Peyer's patch (tissue), 4 donors: ENCODE data around the gene OR5AL1. TPM values are rescaled to one million over a fixed set of nuclear protein-coding genes. Genes with fewer than 3 reads are reported as not detected.
"Not testable (repeated sequence)": the region's sequence is repeated elsewhere in the genome, so short reads cannot be mapped to it uniquely, and the experiment has no call there.

ENCODE experiments used
- DNase-seq, 3 donors: peaks; one replicate each; pipeline ENCODE4 v3.0.0-alpha.2; 2017 to 2019
- H3K27ac ChIP-seq, 4 donors: fragments of 200-600 bp; sonication (generic); one replicate each; pipeline ENCODE4 v1.5.1; 2016 to 2019
- H3K27me3 ChIP-seq, 2 donors: fragments of 200-600 bp; sonication (generic); one replicate each; pipeline ENCODE4 v1.5.1; 2019
- H3K36me3 ChIP-seq, 3 donors: fragments of 200-600 bp; sonication (generic); one replicate each; pipeline ENCODE4 v1.5.1; 2016 to 2019
- H3K4me1 ChIP-seq, 4 donors: fragments of 200-600 bp; sonication (generic); one replicate each; pipeline ENCODE4 v1.5.1; 2016 to 2019
- H3K4me3 ChIP-seq, 4 donors: fragments of 200-600 bp; sonication (generic); 1 replicate in 3 of 4; 2 replicates in 1 of 4; pipeline ENCODE4 v1.5.1; 2016 to 2019; ENCODE audit warnings: mild to moderate bottlenecking in 1 of 4
- H3K9me3 ChIP-seq, 4 donors: fragments of 200-600 bp; sonication (generic); one replicate each; pipeline ENCODE4 v1.5.1; 2016 to 2019; ENCODE audit warnings: mild to moderate bottlenecking in 1 of 4
- POLR2A ChIP-seq, 2 donors: fragments of 450-650 bp; IDR thresholded peaks; one replicate each; pipeline ENCODE4 v1.5.1; 2017; ENCODE audit warnings: antibody characterized with exemption in 2 of 2, mild to moderate bottlenecking in 2 of 2, moderate library complexity in 2 of 2
- total RNA-seq, 4 donors: library from RNA; depleted of rRNA; stranded (reverse); fragments of >200 nt; gene quantifications; one replicate each; pipeline ENCODE4 v1.1.0, GENCODE V29; 2016
- TF ChIP-seq, protein P1 (sequence below), 6 experiments: fragments of 450-650 bp in 4 of 6; fragments of 200-600 bp in 2 of 6; sonication (generic) in 1 of 6; IDR thresholded peaks; one replicate each; pipeline ENCODE4 v1.5.1; 2017 to 2019; ENCODE audit warnings: antibody characterized with exemption in 6 of 6, mild to moderate bottlenecking in 3 of 6, moderate library complexity in 1 of 6

The OR5AL1 gene
- not detected for total RNA-seq

- TF ChIP-seq POLR2A (IDR thresholded peaks at IDR 0.05) = no peak
- TF ChIP-seq, protein P1, sequence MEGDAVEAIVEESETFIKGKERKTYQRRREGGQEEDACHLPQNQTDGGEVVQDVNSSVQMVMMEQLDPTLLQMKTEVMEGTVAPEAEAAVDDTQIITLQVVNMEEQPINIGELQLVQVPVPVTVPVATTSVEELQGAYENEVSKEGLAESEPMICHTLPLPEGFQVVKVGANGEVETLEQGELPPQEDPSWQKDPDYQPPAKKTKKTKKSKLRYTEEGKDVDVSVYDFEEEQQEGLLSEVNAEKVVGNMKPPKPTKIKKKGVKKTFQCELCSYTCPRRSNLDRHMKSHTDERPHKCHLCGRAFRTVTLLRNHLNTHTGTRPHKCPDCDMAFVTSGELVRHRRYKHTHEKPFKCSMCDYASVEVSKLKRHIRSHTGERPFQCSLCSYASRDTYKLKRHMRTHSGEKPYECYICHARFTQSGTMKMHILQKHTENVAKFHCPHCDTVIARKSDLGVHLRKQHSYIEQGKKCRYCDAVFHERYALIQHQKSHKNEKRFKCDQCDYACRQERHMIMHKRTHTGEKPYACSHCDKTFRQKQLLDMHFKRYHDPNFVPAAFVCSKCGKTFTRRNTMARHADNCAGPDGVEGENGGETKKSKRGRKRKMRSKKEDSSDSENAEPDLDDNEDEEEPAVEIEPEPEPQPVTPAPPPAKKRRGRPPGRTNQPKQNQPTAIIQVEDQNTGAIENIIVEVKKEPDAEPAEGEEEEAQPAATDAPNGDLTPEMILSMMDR (IDR thresholded peaks at IDR 0.05) = no peak
- Histone ChIP-seq H3K4me1 (no peaks in the 10 kb centered on the region), H3K9me3 (no peaks in the 10 kb centered on the region), H3K4me3 (no peak within 1 kb of the TSS), H3K27me3 (no peaks in the 10 kb centered on the region), H3K36me3 (no peaks in the 10 kb centered on the region), H3K27ac (no peak within 1 kb of the TSS)
- DNase-seq = no peak
Measured at GRCh38 chr11:56412396-56412795, at the start of gene OR5AL1. Gene OR5AL1 (plus strand): TSS chr11:56412696.

GRCh38 chr11:56375324-56375723 is 37.2 kb upstream of the OR5AL1 start, which contains the start of gene OR8U1:
Gene OR8U1 (plus strand): TSS chr11:56375624. CDS start chr11:56375624, 0 bp downstream.
- TF ChIP-seq, protein P1 (IDR thresholded peaks at IDR 0.05) = no peak
- no peak for TF ChIP-seq POLR2A (IDR thresholded peaks at IDR 0.05)

DNA sequence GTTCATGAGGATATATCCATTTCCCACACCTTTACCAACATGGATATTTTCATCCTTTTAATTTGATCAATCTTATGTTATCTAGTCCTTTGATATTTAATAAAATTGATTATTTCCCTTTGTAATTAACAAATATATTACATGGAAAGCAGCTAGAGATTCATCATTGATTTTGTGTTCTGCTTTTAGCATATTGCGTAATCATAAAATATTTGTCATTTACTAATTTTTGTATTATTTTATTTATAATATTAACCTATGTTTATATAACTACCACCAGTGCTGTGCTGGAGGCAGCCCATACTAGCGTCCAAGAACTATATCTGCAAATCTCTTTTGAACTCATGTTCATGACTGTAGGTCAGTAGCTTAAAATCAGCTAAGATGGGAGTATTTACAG is 32.4 kb upstream of the OR5AL1 start:
- Histone ChIP-seq H3K36me3 (no peaks in the 10 kb centered on the region), H3K27me3 (no peaks in the 10 kb centered on the region), H3K9me3 (no peaks in the 10 kb centered on the region), H3K4me3 (no peak overlapping the region), H3K27ac (no peak overlapping the region), H3K4me1 (no peaks in the 10 kb centered on the region)
- TF ChIP-seq, protein P1 (IDR thresholded peaks at IDR 0.05) = no peak
- TF ChIP-seq POLR2A (IDR thresholded peaks at IDR 0.05) = no peak
- no peak for DNase-seq

More at GRCh38 chr11:56375324-56375723, 37.2 kb upstream of the OR5AL1 start, which contains the start of gene OR8U1:
- no peak within 1 kb of the TSS for H3K27ac ChIP-seq
- no peaks in the 10 kb centered on the region for H3K27me3 ChIP-seq
- H3K4me3 ChIP-seq = no peak within 1 kb of the TSS
- H3K36me3 ChIP-seq = no peaks in the 10 kb centered on the region
- H3K4me1 ChIP-seq = no peaks in the 10 kb centered on the region
- no peak for DNase-seq
- no peaks in the 10 kb centered on the region for H3K9me3 ChIP-seq

GRCh38 chr11:56394381-56394780 is 18.1 kb upstream of the OR5AL1 start:
- no peaks in the 10 kb centered on the region for H3K36me3 ChIP-seq
- H3K27me3 ChIP-seq = no peaks in the 10 kb centered on the region
- no peak overlapping the region for H3K27ac ChIP-seq
- no peak for DNase-seq
- no peaks in the 10 kb centered on the region for H3K9me3 ChIP-seq
- H3K4me3 ChIP-seq = no peak overlapping the region
- TF ChIP-seq POLR2A (IDR thresholded peaks at IDR 0.05) = no peak
- TF ChIP-seq, protein P1 (IDR thresholded peaks at IDR 0.05) = no peak
- no peaks in the 10 kb centered on the region for H3K4me1 ChIP-seq

GRCh38 chr11:56396047-56396446 is 16.4 kb upstream of the OR5AL1 start:
- TF ChIP-seq POLR2A (IDR thresholded peaks at IDR 0.05) = no peak
- TF ChIP-seq, protein P1 (IDR thresholded peaks at IDR 0.05) = no peak
- Histone ChIP-seq H3K27me3 (no peaks in the 10 kb centered on the region), H3K27ac (no peak overlapping the region), H3K4me3 (no peak overlapping the region), H3K36me3 (no peaks in the 10 kb centered on the region), H3K4me1 (no peaks in the 10 kb centered on the region), H3K9me3 (no peaks in the 10 kb centered on the region)
- DNase-seq = no peak

DNA sequence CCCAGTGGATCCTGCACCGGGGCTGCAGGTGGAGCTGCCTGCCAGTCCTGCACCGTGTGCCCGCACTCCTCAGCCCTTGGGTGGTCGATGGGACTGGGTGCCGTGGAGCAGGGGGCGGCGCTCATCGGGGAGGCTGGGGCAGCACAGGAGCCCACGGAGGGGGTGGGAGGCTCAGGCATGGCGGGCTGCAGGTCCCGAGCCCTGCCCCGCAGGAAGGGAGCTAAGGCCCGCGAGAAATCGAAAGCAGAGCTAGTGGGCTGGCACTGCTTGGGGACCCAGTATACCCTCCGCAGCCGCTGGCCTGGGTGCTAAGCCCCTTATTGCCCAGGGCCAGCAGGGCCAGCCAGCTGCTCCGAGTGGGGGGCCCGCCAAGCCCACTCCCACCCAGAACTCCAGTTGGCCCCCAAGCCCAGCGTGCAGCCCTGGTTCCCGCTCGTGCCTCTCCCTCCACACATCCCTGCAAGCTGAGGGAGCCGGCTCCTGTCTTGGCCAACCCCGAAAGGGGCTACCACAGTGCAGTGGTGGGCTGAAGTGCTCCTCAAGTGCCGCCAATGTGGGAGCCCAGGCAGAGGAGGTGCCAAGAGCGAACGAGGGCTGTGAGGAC is 10.5 kb upstream of the OR5AL1 start:
- not testable (repeated sequence) for DNase-seq, H3K4me1 ChIP-seq, H3K36me3 ChIP-seq, H3K27me3 ChIP-seq, H3K4me3 ChIP-seq, H3K9me3 ChIP-seq, H3K27ac ChIP-seq
